Cardiac ventricle fibroblast (primary cell): ENCODE data around the gene PARS2. TPM values are rescaled to one million over a fixed set of nuclear protein-coding genes. Genes with fewer than 3 reads are reported as not detected.

Experiments
- total RNA-seq: library from RNA; depleted of rRNA; stranded (reverse); fragments of >200 nt; gene quantifications from 2 replicates; pipeline ENCODE4 v1.2.3, GENCODE V29; 2015

PARS2 gene
- 4.3 and 4.5 TPM in 2 replicates for total RNA-seq

GRCh38 chr1:54764133-54764921 lies at the start of gene PARS2:
Gene PARS2 (minus strand): TSS chr1:54764523. CDS start chr1:54759161, 5,362 bp downstream.

GRCh38 chr1:54800899-54801759 lies 36.8 kb upstream of the PARS2 start, which contains the start of gene TTC22:
Gene TTC22 (minus strand): TSS chr1:54801323. CDS start chr1:54801163, 160 bp downstream.

GRCh38 chr1:54715493-54716298 lies 48.6 kb downstream of the PARS2 start, which contains the start of gene TTC4:
Gene TTC4 (plus strand): TSS chr1:54715861. CDS start chr1:54715909, 48 bp downstream.

Other genes with a start within 250 kb of the PARS2 start
- gene ACOT11, start 216.3 kb downstream of the PARS2 start, total RNA-seq: 0.69 and 1.5 TPM in 2 replicates
- not detected in 2 replicates for gene FAM151A, start 141.0 kb downstream of the PARS2 start, total RNA-seq
- gene MROH7, start 122.7 kb downstream of the PARS2 start, total RNA-seq: 0.05 TPM in 1 of 2 replicates, not detected in the other
- 15.4 and 16.5 TPM in 2 replicates for gene TTC4, start 48.7 kb downstream of the PARS2 start, total RNA-seq
- gene TTC22, start 36.8 kb upstream of the PARS2 start, total RNA-seq: not detected in 2 replicates
- 76.8 and 78.6 TPM in 2 replicates for gene DHCR24, start 122.7 kb upstream of the PARS2 start, total RNA-seq
- 0.12 TPM in 1 of 2 replicates, not detected in the other for gene TMEM61, start 216.1 kb upstream of the PARS2 start, total RNA-seq
- gene BSND, start 234.4 kb upstream of the PARS2 start, total RNA-seq: not detected in 2 replicates